D341Med (cell line): ENCODE measurements around the gene CORO2A.

Source experiments
- DNase-seq: peaks from one replicate; pipeline ENCODE4 v3.0.0; 2012; ENCODE audit warnings: low spot score

CORO2A gene, protein sequence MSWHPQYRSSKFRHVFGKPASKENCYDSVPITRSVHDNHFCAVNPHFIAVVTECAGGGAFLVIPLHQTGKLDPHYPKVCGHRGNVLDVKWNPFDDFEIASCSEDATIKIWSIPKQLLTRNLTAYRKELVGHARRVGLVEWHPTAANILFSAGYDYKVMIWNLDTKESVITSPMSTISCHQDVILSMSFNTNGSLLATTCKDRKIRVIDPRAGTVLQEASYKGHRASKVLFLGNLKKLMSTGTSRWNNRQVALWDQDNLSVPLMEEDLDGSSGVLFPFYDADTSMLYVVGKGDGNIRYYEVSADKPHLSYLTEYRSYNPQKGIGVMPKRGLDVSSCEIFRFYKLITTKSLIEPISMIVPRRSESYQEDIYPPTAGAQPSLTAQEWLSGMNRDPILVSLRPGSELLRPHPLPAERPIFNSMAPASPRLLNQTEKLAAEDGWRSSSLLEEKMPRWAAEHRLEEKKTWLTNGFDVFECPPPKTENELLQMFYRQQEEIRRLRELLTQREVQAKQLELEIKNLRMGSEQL

GRCh38 chr9:98192503-98193335 is at the start of gene CORO2A:
CORO2A (minus strand) TSS chr9:98192637; CDS start chr9:98157660, 34,977 bp downstream.
- peak; percentile 86 for DNase-seq

- no peak for DNase-seq
These were observed 49.2 kb upstream of the CORO2A start for GRCh38 chr9:98241357-98242300.

DNA sequence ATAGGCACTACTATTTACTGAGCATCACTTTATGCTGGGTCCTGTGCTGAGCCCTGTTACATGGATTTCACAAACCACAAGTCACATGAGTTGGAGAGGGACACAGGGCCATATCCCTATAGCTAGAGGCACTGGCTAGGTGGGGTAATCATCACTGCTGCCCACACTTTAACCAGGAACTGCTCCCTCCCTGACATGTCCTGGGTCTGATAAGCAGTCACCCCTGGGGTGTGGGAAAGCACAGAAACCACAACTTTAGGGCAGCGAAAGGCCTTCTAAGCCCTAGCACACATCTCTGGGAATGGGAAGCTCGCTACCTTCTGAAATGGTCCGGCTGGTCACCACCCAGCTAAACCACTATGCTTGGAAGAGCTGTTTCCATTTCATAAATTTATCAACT is 48.0 kb upstream of the CORO2A start:
- DNase-seq, result no peak

GRCh38 chr9:98236901-98237487 is 44.6 kb upstream of the CORO2A start:
- no peak for DNase-seq

DNA sequence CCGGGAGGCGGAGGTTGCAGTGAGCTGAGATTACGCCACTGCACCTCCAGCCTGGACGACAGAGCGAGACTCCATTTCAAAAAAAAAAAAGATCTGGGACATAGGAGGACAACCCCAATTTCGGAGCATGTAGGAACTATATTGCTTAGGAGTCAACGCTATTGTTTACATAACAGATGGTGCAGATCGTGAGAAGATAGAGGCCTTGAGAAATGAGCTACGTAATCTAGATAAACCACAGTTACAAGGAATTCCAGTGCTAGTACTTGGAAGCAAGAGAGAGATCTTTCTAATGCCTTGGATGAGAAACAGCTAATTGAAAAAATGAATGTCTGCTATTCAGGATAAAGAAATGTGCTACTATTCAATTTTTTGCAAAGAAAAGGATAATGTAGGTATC is 42.7 kb upstream of the CORO2A start:
- no peak for DNase-seq

GRCh38 chr9:98234245-98234825 is 41.9 kb upstream of the CORO2A start:
- no peak for DNase-seq

DNA sequence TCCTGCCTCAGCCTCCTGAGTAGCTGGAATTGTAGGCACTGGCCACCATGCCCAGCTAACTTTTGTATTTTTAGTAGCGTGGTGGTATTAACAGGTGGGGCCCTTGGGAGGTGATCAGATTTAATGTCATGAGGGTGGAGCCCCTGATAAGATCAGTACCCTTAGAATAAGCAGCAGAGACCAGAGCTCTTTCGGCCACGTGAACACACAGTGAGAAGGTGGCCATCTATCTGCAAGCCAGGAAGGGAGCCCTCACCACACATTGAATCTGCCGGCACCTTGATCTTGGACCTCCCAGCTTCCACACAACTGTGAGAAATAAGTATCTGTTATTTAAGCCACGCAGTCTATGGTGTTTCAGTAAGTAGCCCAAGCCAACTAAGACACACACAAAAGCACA is 40.5 kb upstream of the CORO2A start:
- no peak for DNase-seq

GRCh38 chr9:98231770-98232478 is 39.5 kb upstream of the CORO2A start:
- no peak for DNase-seq

DNA sequence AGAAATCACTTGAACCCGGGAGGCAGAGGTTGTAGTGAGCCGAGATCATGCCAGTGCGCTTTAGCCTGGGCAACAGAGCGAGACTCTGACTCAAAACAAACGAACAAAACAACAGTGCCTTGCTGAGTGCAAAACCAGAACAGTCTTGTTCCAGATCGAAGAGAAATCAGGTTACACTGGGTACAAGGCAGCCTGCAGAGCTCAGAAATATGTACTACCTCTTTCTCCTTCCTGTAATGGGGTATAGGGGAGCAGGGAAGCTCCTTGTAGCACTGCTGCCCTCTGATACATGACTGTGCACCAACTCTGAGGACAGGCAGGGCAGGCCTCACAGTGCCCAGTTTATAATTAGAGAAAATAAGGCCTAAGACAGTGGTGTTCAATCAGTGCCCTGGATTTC is 38.4 kb upstream of the CORO2A start:
- no peak for DNase-seq

DNA sequence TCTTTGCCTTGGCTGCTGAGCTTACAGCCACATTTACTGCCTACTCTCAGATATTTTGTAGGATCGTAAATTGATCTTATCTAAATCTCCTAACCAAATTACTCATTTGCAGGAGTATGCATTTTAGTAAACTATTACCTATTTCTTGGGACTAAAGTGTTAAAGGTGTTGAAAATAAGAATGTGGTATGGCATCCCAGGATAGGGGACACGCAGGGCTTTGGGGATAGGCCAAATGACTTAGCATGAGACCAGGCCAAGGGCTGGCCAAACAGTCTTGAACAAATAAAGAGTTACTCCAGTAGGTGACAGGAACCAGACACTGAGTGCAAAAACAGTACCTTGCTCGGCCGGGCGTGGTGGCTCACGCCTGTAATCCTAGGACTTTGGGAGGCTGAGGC is 37.9 kb upstream of the CORO2A start:
- no peak for DNase-seq

- DNase-seq, result no peak
These were observed 37.2 kb upstream of the CORO2A start for GRCh38 chr9:98229620-98230019.

DNA sequence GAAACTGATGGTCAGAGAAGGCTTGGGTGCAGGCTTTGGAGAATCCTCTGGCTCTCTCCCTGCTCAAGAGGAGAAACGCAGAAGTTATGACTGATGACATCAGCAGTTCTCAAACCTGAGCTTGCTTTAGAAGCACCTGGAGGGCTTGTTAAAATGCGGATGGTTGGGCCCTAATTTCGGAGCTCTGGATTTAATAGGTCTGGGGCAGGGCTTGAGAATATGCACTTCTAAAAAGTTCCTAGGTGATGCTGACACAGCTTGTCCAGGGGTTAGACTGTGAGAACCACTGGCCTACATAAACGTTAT is 36.6 kb upstream of the CORO2A start:
- no peak for DNase-seq

- DNase-seq, result no peak
These were observed 36.1 kb upstream of the CORO2A start for GRCh38 chr9:98228392-98229089.

GRCh38 chr9:98227883-98228282 is 35.4 kb upstream of the CORO2A start:
- DNase-seq, result no peak

DNA sequence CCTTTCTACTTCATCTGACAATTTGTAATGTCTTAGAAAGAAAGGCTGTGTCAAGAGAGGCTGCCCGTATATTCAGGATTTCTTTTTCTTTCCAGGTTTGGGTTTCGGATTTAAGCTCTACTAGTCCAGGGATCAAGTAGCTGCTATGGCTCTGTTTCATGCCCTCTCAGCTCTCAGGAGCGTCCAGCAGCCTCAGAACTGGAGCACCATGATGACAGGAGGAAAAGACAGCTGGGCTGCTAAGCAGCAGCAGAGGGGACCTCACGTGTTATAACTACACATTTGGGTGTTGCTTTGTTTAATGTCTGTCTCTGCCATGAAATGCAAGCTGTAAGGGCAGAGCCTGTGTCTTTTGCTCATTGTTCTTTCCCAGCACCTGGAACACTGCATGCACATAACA is 34.5 kb upstream of the CORO2A start:
- DNase-seq, result no peak

- DNase-seq, result no peak
These were observed 34.1 kb upstream of the CORO2A start for GRCh38 chr9:98226516-98226915.

- DNase-seq, result no peak
These were observed 32.6 kb upstream of the CORO2A start for GRCh38 chr9:98225015-98225442.

GRCh38 chr9:98222885-98223691 is 30.7 kb upstream of the CORO2A start:
- DNase-seq, result no peak

DNA sequence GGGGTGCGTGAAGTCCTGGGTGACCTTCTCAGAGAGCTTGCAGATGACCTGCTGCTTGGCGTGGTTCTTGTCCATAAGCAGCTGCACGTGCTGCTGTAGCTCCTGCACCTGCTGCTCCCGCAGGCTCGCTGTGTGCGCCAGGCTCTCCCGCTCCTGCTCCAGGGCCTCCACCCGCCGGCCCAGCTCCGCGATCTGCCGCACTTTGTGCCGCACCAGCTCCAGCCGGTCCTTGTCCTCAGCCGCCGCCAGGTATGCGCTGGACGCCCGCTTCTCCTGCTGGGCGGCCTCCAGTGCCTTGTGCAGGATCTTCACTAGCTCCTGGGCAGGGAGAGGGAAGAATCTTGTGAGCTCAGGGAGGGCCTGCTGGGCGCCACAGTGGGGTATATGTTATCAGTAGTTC is 28.5 kb upstream of the CORO2A start:
- DNase-seq, result no peak
